Mesendoderm (in vitro differentiated cells): ENCODE results near the gene TLE4.

Experiments
- DNase-seq: peaks from one replicate; pipeline ENCODE4 v3.0.0; 2013
- H2AK5ac ChIP-seq: 2 replicates; pipeline ENCODE4 v1.6.1; 2013; ENCODE audit warnings: low read length, inconsistent platforms
- H2BK120ac ChIP-seq: 2 replicates; pipeline ENCODE4 v1.6.1; 2013; ENCODE audit warnings: low read depth, mild to moderate bottlenecking, low read length, moderate library complexity, mixed read lengths
- H2BK15ac ChIP-seq: replicated peaks from 2 replicates; pipeline ENCODE4 v1.6.1; 2013; ENCODE audit warnings: low read depth, mild to moderate bottlenecking, moderate library complexity
- H2BK5ac ChIP-seq: 2 replicates; pipeline ENCODE4 v1.6.1; 2013; ENCODE audit warnings: low read length, inconsistent platforms
- H3K18ac ChIP-seq: 2 replicates; pipeline ENCODE4 v1.6.1; 2013; ENCODE audit warnings: mild to moderate bottlenecking, low read length, mixed read lengths
- H3K23ac ChIP-seq: one replicate; pipeline ENCODE4 v1.6.1; 2013; ENCODE audit warnings: low read length
- H3K27ac ChIP-seq: 2 replicates; pipeline ENCODE4 v1.5.1; 2013; ENCODE audit warnings: low read depth, mild to moderate bottlenecking, inconsistent platforms, low read length, moderate library complexity
- H3K27me3 ChIP-seq: 2 replicates; pipeline ENCODE4 v1.6.1; 2013; ENCODE audit warnings: low read length, control low read depth, mild to moderate bottlenecking, inconsistent platforms; ENCODE audit not compliant: insufficient read depth, poor library complexity
- H3K36me3 ChIP-seq: 2 replicates; pipeline ENCODE4 v1.6.1; 2013; ENCODE audit warnings: low read length, inconsistent platforms; ENCODE audit not compliant: control insufficient read depth, insufficient read depth
- H3K4ac ChIP-seq: one replicate; pipeline ENCODE4 v1.6.1; 2013; ENCODE audit warnings: low read depth, mild to moderate bottlenecking, low read length, moderate library complexity
- H3K4me1 ChIP-seq: 2 replicates; pipeline ENCODE4 v1.6.1; 2013; ENCODE audit warnings: low read depth, low read length, inconsistent platforms; ENCODE audit not compliant: control insufficient read depth
- H3K4me2 ChIP-seq: 2 replicates; pipeline ENCODE4 v1.6.1; 2013; ENCODE audit warnings: low read length
- H3K4me3 ChIP-seq: 2 replicates; pipeline ENCODE4 v1.5.1; 2013; ENCODE audit warnings: mild to moderate bottlenecking, low read length
- H3K56ac ChIP-seq: one replicate; pipeline ENCODE4 v1.6.1; 2013; ENCODE audit warnings: low read length
- H3K79me1 ChIP-seq: 2 replicates; pipeline ENCODE4 v1.6.1; 2013; ENCODE audit warnings: low read length, inconsistent platforms
- H3K79me2 ChIP-seq: 2 replicates; pipeline ENCODE4 v1.6.1; 2013; ENCODE audit warnings: mild to moderate bottlenecking, low read length; ENCODE audit not compliant: control insufficient read depth, insufficient read depth
- H3K9ac ChIP-seq: 2 replicates; pipeline ENCODE4 v1.6.1; 2013; ENCODE audit warnings: low read length, inconsistent platforms
- H4K5ac ChIP-seq: one replicate; pipeline ENCODE4 v1.6.1; 2013; ENCODE audit warnings: low read length
- H4K8ac ChIP-seq: one replicate; pipeline ENCODE4 v1.6.1; 2013; ENCODE audit warnings: low read depth, mild to moderate bottlenecking, control low read depth, low read length, moderate library complexity
- WGBS: extraction: QIAGEN DNeasy Blood & Tissue Kit; methylation state at CpG from one replicate; pipeline ENCODE4 v1.1.7; 2013; ENCODE audit warnings: low lambda C conversion rate, missing lambda C conversion rate; ENCODE audit not compliant: insufficient coverage; ENCODE audit errors: extremely low coverage; 5-methylcytosine and 5-hydroxymethylcytosine counted together

The TLE4 gene

DNA sequence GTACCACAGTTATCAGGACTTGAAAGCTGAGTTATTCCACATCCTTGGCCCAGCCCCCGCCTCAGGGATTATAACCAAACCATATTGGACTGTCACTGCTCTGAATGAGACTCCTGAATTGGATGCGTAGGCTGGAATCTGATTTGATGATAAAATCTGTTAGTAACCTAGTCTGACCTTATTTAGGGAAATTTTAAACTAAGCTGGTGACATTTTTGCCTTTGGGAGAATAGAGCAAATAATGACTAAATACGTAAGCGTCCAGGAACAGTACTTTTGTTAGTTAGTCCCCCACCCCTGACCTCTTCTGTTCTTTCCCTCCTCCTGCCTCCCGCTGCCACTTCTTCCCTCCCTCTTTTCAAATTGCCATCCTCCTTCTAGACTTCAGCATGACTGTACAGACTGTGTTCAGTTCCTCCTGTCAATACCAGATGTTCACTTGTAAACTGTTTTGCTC is 92.6 kb downstream of the TLE4 start:
- no peaks in the 10 kb centered on the region for H3K79me1 ChIP-seq
- H3K4me2 ChIP-seq: no peak overlapping the region
- no peak overlapping the region for H3K23ac ChIP-seq
- no peak overlapping the region for H3K4me3 ChIP-seq
- H3K36me3 ChIP-seq: no peaks in the 10 kb centered on the region
- H4K5ac ChIP-seq: no peak overlapping the region
- no peak overlapping the region for H3K27ac ChIP-seq
- no peak overlapping the region for H3K18ac ChIP-seq
- H3K9ac ChIP-seq: no peak overlapping the region
- no peak overlapping the region for H2BK5ac ChIP-seq
- no CpG with 5 or more reads among the region's 5 CpGs for WGBS
- H2AK5ac ChIP-seq: no peak overlapping the region
- H4K8ac ChIP-seq: no peak overlapping the region
- no peak overlapping the region for H3K4ac ChIP-seq
- H3K56ac ChIP-seq: no peak overlapping the region
- H2BK15ac ChIP-seq: no peak overlapping the region
- H3K27me3 ChIP-seq: no peaks in the 10 kb centered on the region
- no peak overlapping the region for H2BK120ac ChIP-seq
- DNase-seq: no peak
- H3K79me2 ChIP-seq: no peaks in the 10 kb centered on the region
- peaks cover 3% of the 10 kb centered on the region for H3K4me1 ChIP-seq

DNA sequence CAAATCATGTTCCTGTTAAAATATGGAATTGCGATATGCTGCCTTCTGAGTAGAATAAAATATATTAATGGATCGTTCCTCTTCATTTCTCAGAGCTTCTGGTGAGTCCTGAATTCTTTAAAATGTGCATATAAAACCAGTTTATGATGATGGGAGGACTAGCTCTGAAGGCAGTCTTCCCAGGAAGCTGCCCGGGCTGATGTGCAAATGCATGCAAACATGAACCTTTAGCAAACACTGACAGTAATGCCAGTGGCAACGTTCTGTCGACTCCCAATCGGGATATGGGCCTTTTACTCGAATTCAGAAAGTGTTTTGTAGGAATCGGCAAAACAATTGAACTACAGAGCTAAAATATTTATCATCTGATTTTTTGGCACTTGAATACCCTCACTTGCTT is 93.6 kb downstream of the TLE4 start:
- H3K56ac ChIP-seq: no peak overlapping the region
- no peaks in the 10 kb centered on the region for H3K27me3 ChIP-seq
- peaks cover 3% of the 10 kb centered on the region for H3K4me1 ChIP-seq
- no peaks in the 10 kb centered on the region for H3K36me3 ChIP-seq
- no peak overlapping the region for H3K27ac ChIP-seq
- WGBS: no CpG with 5 or more reads among the region's 8 CpGs
- H3K79me1 ChIP-seq: no peaks in the 10 kb centered on the region
- H3K18ac ChIP-seq: no peak overlapping the region
- H2BK15ac ChIP-seq: no peak overlapping the region
- H3K23ac ChIP-seq: no peak overlapping the region
- no peak overlapping the region for H2BK5ac ChIP-seq
- no peak for DNase-seq
- H4K5ac ChIP-seq: no peak overlapping the region
- H3K4me3 ChIP-seq: no peak overlapping the region
- H3K9ac ChIP-seq: no peak overlapping the region
- no peaks in the 10 kb centered on the region for H3K79me2 ChIP-seq
- no peak overlapping the region for H4K8ac ChIP-seq
- H2AK5ac ChIP-seq: no peak overlapping the region
- no peak overlapping the region for H2BK120ac ChIP-seq
- no peak overlapping the region for H3K4me2 ChIP-seq
- H3K4ac ChIP-seq: no peak overlapping the region

DNA sequence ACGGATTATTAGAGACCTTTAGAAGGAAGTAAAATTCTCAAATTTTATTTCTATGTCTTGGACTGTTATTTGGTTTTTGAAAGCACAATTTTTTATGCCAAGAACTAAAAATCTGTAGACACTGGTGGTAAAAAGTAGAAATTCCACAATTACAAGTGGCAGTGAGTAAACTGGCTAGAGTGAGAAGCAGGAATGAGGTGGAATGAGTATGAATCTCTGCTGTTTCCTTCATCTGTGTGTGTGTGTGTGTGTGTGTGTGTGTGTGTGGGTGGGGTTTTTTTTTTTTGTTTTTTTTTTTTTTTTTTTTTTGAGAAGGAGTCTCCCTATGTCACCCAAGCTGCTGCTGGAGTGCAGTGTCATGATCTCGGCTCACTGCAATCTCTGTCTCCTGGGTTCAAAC is 94.2 kb downstream of the TLE4 start:
- no peak overlapping the region for H2BK15ac ChIP-seq
- no peaks in the 10 kb centered on the region for H3K27me3 ChIP-seq
- no peak overlapping the region for H3K4me2 ChIP-seq
- H3K36me3 ChIP-seq: no peaks in the 10 kb centered on the region
- no peak overlapping the region for H3K4me3 ChIP-seq
- no peak overlapping the region for H3K27ac ChIP-seq
- H3K4ac ChIP-seq: no peak overlapping the region
- no peak overlapping the region for H2AK5ac ChIP-seq
- H4K5ac ChIP-seq: no peak overlapping the region
- H3K79me2 ChIP-seq: no peaks in the 10 kb centered on the region
- H4K8ac ChIP-seq: no peak overlapping the region
- H3K4me1 ChIP-seq: peaks cover 3% of the 10 kb centered on the region
- H3K79me1 ChIP-seq: no peaks in the 10 kb centered on the region
- no peak overlapping the region for H3K9ac ChIP-seq
- no peak for DNase-seq
- no peak overlapping the region for H2BK120ac ChIP-seq
- H3K18ac ChIP-seq: no peak overlapping the region
- no peak overlapping the region for H3K56ac ChIP-seq
- no CpG with 5 or more reads among the region's 2 CpGs for WGBS
- H2BK5ac ChIP-seq: no peak overlapping the region
- no peak overlapping the region for H3K23ac ChIP-seq

DNA sequence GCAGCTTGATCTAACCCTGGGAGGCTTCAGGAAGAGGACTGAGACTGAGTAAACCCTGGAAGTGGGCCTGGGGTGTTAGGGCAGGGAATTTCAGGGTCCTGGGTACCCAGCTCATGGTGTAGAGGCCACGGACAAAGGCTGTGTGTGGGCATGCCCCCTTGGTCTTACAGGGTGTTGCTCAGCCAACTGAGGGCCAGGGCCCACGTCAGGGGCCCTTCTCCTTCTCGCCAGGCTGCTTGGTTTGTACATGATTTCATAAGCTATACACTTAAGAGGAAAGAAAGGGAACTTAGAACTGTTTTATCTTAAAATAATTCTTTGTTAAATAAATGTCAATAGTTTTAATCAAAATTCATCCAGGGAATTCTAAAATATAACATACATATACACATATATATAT is 95.4 kb downstream of the TLE4 start:
- Histone ChIP-seq H3K18ac (no peak overlapping the region), H3K4me3 (no peak overlapping the region), H3K4ac (no peak overlapping the region), H3K27ac (no peak overlapping the region), H3K56ac (no peak overlapping the region), H3K4me1 (peaks cover 5% of the 10 kb centered on the region), H3K9ac (no peak overlapping the region), H2BK5ac (no peak overlapping the region), H3K4me2 (no peak overlapping the region), H2BK120ac (no peak overlapping the region), H3K27me3 (no peaks in the 10 kb centered on the region), H3K36me3 (no peaks in the 10 kb centered on the region), H3K23ac (no peak overlapping the region), H2BK15ac (no peak overlapping the region), H4K8ac (no peak overlapping the region), H3K79me2 (no peaks in the 10 kb centered on the region), H4K5ac (no peak overlapping the region), H2AK5ac (no peak overlapping the region), H3K79me1 (no peaks in the 10 kb centered on the region)
- no CpG with 5 or more reads among the region's 3 CpGs for WGBS
- no peak for DNase-seq

DNA sequence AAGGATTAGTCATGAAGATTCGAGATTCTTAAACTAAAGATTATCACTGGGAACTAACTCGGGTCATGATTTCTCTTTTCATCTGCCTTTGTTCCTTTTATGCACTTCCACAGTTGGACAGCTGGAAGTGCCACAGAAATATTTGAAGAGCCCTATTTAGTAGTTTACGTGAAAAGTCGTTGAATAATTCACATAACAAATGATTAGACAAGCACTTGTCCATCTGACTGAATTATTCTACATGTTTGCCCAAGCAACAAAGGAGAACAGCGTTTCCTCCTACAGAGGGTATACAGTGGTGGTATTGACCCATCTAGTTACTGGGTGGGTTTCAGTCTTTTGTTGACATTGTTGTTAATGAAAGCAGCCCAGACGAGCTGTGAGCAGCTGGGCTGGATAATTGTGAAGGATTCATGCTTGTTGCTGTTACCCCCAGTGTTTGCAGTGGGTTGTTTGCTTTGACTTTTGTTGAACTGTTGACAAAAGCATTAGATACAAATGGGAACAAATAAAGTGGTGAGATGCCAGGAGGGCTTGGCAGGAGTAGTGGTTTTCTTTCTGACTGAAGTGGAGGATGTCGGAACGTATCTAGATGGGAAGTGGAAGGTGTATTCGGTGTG is 96.2 kb downstream of the TLE4 start:
- Histone ChIP-seq H3K4me2 (no peak overlapping the region), H3K18ac (no peak overlapping the region), H3K36me3 (no peaks in the 10 kb centered on the region), H3K4ac (no peak overlapping the region), H3K4me3 (no peak overlapping the region), H2BK5ac (no peak overlapping the region), H4K5ac (no peak overlapping the region), H3K79me1 (no peaks in the 10 kb centered on the region), H3K27me3 (no peaks in the 10 kb centered on the region), H3K79me2 (no peaks in the 10 kb centered on the region), H2AK5ac (no peak overlapping the region), H4K8ac (no peak overlapping the region), H3K23ac (no peak overlapping the region), H2BK15ac (no peak overlapping the region), H3K56ac (no peak overlapping the region), H3K9ac (no peak overlapping the region), H2BK120ac (no peak overlapping the region), H3K27ac (no peak overlapping the region), H3K4me1 (peaks cover 2% of the 10 kb centered on the region)
- DNase-seq: no peak
- no CpG with 5 or more reads among the region's 9 CpGs for WGBS

DNA sequence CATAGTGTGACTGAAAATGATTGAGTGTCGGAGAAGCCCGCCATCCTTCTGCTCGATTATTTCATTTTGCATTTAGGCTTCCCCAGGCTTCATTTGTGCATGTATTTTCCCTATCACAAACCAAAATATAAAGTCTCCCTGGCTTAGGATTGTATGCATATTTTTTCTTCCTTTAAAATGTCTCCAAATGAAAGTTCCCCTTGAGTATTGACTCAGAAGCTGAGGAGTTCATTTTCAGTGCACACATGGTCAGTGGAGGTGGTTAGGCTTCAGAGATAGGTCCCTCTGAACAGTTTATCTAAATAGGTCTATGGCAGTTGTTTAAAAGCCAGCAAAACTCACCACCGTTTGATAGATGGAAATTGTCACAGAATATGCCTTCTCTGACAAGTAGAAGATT is 97.2 kb downstream of the TLE4 start:
- no peak overlapping the region for H2BK15ac ChIP-seq
- H3K9ac ChIP-seq: no peak overlapping the region
- no peak overlapping the region for H3K56ac ChIP-seq
- H3K27ac ChIP-seq: no peak overlapping the region
- no peak overlapping the region for H2BK120ac ChIP-seq
- H3K4me1 ChIP-seq: peaks cover 2% of the 10 kb centered on the region
- H3K79me1 ChIP-seq: peaks cover 2% of the 10 kb centered on the region
- no peak overlapping the region for H3K4me3 ChIP-seq
- H4K8ac ChIP-seq: no peak overlapping the region
- no peak overlapping the region for H3K23ac ChIP-seq
- H3K79me2 ChIP-seq: no peaks in the 10 kb centered on the region
- H4K5ac ChIP-seq: no peak overlapping the region
- H3K36me3 ChIP-seq: no peaks in the 10 kb centered on the region
- no peak overlapping the region for H3K18ac ChIP-seq
- no peak overlapping the region for H3K4me2 ChIP-seq
- H2AK5ac ChIP-seq: no peak overlapping the region
- WGBS: no CpG with 5 or more reads among the region's 4 CpGs
- DNase-seq: no peak
- no peak overlapping the region for H2BK5ac ChIP-seq
- H3K27me3 ChIP-seq: no peaks in the 10 kb centered on the region
- no peak overlapping the region for H3K4ac ChIP-seq
